ENCODE results near the gene VAV3. TPM values are rescaled to one million over a fixed set of nuclear protein-coding genes. Genes with fewer than 3 reads are reported as not detected.

VAV3 gene
- total and polyA plus RNA-seq, 2 of the 13 experiments (the other 11 are each of a cell fraction or from before 2014, with no cell fraction given) = 15.9 to 29.8 TPM

DNA sequence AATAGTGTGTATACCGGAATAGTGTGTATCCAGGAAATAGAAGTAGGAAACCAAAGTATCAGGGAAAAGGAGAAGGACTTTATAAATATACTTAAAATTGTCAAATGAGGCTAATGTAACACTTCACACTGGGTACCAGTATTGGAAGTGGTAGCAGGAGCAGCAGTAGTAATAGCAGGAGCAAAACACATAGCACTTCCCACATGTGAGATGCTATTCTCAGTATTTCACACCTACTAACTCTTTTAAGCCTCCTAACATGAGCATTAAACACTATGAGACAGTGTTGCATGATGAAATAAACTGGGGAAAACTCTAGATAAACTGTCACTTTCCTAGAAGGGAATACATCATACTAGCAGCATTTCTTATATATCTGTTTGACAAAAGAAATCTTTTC, 376.7 kb downstream of the VAV3 start:
- H3K4me3 ChIP-seq (replicated peaks in 1 of 3; ENCODE audit: insufficient read depth in 1 of 3, low read depth in 2 of 3, low read length in 3 of 3) = no peak overlapping the region
- no peaks in the 10 kb centered on the region for H3K9me3 ChIP-seq (ENCODE audit: low read length)
- H3K27ac ChIP-seq (ENCODE audit: extremely low read length, insufficient read depth, low read length) = no peak overlapping the region
- WGBS (ENCODE audit: low lambda C conversion rate) = 97% methylated on average over 1 of the region's 1 CpG
- H3K9ac ChIP-seq (ENCODE audit: insufficient read depth, low read depth, low read length) = no peak overlapping the region
- no peak overlapping the region for H2AFZ ChIP-seq (ENCODE audit: low read length)
- H3K36me3 ChIP-seq (replicated peaks in 1 of 2; ENCODE audit: control insufficient read depth in 1 of 2, insufficient read depth in 2 of 2, low read length in 2 of 2) = 0 out of 5 replicates have a peak, but pooled peaks cover 0 to 1% of the 10 kb centered on the region in 2 experiments
- H3K27me3 ChIP-seq (ENCODE audit: control insufficient read depth in 1 of 2, insufficient read depth in 2 of 2, low read length in 2 of 2) = no peaks in the 10 kb centered on the region
- ChIA-PET CTCF (ENCODE audit: low intra/inter-chr PET ratio, low total read pairs) (no interaction called here), POLR2A (no interaction called here)
- BruUV-seq (replicated peaks) = no TSS peak
- ATAC-seq (no peak), DNase-seq (ENCODE audit: low spot score) (no peak), FAIRE-seq (no peak)
- H4K20me1 ChIP-seq (ENCODE audit: insufficient read depth, low read length) = no peaks in the 10 kb centered on the region
- no peak overlapping the region for H3K4me2 ChIP-seq (ENCODE audit: low read depth, low read length)
- in situ Hi-C loops (cut with HindIII; ENCODE audit: extremely low pct_ligation_motif_present, low pct_unique_long_range_greater_than_20kb) (no loop called here), intact Hi-C loops (cut with micrococcal nuclease; ENCODE audit: unreplicated experiment) (no loop called here)
- H3K4me1 ChIP-seq (ENCODE audit: insufficient read depth, low read length) = peaks cover 13% of the 10 kb centered on the region
- no peaks in the 10 kb centered on the region for H3K79me2 ChIP-seq (ENCODE audit: insufficient read depth, low read length)
- no peak for TF ChIP-seq ZNF569 (CRISPR knock-in tag; IDR thresholded peaks at IDR 0.05; ENCODE audit: borderline replicate concordance)
- TF ChIP-seq ISX (CRISPR knock-in tag; conservative IDR thresholded peaks at IDR 0.05) = no peak
- TF ChIP-seq, protein P1, sequence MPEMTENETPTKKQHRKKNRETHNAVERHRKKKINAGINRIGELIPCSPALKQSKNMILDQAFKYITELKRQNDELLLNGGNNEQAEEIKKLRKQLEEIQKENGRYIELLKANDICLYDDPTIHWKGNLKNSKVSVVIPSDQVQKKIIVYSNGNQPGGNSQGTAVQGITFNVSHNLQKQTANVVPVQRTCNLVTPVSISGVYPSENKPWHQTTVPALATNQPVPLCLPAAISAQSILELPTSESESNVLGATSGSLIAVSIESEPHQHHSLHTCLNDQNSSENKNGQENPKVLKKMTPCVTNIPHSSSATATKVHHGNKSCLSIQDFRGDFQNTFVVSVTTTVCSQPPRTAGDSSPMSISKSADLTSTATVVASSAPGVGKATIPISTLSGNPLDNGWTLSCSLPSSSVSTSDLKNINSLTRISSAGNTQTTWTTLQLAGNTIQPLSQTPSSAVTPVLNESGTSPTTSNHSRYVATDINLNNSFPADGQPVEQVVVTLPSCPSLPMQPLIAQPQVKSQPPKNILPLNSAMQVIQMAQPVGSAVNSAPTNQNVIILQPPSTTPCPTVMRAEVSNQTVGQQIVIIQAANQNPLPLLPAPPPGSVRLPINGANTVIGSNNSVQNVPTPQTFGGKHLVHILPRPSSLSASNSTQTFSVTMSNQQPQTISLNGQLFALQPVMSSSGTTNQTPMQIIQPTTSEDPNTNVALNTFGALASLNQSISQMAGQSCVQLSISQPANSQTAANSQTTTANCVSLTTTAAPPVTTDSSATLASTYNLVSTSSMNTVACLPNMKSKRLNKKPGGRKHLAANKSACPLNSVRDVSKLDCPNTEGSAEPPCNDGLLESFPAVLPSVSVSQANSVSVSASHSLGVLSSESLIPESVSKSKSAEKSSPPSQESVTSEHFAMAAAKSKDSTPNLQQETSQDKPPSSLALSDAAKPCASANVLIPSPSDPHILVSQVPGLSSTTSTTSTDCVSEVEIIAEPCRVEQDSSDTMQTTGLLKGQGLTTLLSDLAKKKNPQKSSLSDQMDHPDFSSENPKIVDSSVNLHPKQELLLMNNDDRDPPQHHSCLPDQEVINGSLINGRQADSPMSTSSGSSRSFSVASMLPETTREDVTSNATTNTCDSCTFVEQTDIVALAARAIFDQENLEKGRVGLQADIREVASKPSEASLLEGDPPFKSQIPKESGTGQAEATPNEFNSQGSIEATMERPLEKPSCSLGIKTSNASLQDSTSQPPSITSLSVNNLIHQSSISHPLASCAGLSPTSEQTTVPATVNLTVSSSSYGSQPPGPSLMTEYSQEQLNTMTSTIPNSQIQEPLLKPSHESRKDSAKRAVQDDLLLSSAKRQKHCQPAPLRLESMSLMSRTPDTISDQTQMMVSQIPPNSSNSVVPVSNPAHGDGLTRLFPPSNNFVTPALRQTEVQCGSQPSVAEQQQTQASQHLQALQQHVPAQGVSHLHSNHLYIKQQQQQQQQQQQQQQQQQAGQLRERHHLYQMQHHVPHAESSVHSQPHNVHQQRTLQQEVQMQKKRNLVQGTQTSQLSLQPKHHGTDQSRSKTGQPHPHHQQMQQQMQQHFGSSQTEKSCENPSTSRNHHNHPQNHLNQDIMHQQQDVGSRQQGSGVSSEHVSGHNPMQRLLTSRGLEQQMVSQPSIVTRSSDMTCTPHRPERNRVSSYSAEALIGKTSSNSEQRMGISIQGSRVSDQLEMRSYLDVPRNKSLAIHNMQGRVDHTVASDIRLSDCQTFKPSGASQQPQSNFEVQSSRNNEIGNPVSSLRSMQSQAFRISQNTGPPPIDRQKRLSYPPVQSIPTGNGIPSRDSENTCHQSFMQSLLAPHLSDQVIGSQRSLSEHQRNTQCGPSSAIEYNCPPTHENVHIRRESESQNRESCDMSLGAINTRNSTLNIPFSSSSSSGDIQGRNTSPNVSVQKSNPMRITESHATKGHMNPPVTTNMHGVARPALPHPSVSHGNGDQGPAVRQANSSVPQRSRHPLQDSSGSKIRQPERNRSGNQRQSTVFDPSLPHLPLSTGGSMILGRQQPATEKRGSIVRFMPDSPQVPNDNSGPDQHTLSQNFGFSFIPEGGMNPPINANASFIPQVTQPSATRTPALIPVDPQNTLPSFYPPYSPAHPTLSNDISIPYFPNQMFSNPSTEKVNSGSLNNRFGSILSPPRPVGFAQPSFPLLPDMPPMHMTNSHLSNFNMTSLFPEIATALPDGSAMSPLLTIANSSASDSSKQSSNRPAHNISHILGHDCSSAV (CRISPR knock-in tag; IDR thresholded peaks at IDR 0.05; ENCODE audit: borderline replicate concordance) = no peak
- TF ChIP-seq, protein P2, sequence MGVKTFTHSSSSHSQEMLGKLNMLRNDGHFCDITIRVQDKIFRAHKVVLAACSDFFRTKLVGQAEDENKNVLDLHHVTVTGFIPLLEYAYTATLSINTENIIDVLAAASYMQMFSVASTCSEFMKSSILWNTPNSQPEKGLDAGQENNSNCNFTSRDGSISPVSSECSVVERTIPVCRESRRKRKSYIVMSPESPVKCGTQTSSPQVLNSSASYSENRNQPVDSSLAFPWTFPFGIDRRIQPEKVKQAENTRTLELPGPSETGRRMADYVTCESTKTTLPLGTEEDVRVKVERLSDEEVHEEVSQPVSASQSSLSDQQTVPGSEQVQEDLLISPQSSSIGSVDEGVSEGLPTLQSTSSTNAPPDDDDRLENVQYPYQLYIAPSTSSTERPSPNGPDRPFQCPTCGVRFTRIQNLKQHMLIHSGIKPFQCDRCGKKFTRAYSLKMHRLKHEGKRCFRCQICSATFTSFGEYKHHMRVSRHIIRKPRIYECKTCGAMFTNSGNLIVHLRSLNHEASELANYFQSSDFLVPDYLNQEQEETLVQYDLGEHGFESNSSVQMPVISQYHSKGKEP (CRISPR knock-in tag; IDR thresholded peaks at IDR 0.05) = no peak
- TF ChIP-seq ZNF180 (CRISPR knock-in tag; IDR thresholded peaks at IDR 0.05; ENCODE audit: borderline replicate concordance, low read depth) = no peak
- TF ChIP-seq STAT6 (CRISPR knock-in tag; IDR thresholded peaks at IDR 0.05; ENCODE audit: borderline replicate concordance) = no peak
